DMS114 treated with DMSO at 0.1 percent for 48 hours (cell line): ENCODE results near the gene PIGZ.
"Not testable (repeated sequence)": the region's sequence is repeated elsewhere in the genome, so short reads cannot be mapped to it uniquely, and the experiment has no call there.

Experiments
- DNase-seq: peaks from one replicate; lab custom pipeline; 2025; ENCODE audit not compliant: unreplicated experiment; lab: John Stamatoyannopoulos, UW

The PIGZ gene

DNA sequence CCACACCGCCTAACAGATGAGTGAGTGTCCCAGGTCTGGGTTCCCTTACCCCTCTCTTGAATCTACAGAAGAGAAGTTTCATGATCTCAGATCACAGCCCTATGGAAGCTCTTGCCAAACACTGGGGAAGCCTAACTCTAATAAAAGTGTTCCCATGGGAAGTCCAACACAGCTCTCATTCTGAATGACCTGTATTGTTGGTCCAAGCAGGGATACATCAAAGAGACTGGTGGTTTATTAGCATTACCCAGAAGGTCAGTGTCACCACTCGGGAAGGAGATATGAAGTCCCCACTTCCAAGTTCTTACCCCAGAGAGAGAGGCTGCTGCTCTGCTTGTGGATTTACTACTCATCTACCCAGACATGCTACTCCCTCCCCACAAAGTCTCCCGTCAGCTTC is 17.3 kb downstream of the PIGZ start:
- DNase-seq, result no peak

DNA sequence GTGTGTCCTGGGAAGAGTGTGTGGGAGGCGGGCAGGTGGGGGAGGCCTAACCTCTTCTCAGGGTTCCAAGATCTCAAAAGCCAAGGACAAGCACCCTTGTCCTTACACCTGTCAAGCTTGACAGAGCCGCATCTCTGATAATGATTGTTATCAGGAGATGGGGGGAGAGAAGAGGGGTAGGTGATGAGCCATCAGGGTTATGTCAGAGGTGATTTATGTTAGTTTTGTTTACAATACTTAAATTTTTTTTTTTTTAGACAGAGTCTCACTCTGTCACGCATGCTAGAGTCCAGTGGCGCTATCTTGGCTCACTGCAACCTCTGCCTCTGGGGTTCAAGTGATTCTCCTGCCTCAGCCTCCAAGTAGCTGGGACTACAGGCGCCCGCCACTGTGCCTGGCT is 18.9 kb downstream of the PIGZ start:
- DNase-seq, result no peak

DNA sequence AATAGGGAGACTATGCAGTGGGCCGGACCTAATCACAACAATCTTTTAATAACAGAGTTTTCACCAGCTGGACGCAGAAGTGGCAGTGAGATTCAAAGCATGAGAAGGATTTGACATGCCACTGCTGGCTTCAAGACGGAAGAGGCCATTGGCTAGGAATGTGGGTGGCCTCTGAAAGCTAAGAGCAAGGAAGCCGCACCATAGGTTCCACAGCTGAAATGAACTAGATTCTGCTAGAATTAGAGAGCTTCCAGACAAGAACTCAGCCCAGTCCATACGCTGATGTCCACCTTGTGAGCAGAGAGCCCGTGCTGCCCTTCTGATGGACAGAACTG is 19.4 kb downstream of the PIGZ start:
- DNase-seq, result no peak

DNA sequence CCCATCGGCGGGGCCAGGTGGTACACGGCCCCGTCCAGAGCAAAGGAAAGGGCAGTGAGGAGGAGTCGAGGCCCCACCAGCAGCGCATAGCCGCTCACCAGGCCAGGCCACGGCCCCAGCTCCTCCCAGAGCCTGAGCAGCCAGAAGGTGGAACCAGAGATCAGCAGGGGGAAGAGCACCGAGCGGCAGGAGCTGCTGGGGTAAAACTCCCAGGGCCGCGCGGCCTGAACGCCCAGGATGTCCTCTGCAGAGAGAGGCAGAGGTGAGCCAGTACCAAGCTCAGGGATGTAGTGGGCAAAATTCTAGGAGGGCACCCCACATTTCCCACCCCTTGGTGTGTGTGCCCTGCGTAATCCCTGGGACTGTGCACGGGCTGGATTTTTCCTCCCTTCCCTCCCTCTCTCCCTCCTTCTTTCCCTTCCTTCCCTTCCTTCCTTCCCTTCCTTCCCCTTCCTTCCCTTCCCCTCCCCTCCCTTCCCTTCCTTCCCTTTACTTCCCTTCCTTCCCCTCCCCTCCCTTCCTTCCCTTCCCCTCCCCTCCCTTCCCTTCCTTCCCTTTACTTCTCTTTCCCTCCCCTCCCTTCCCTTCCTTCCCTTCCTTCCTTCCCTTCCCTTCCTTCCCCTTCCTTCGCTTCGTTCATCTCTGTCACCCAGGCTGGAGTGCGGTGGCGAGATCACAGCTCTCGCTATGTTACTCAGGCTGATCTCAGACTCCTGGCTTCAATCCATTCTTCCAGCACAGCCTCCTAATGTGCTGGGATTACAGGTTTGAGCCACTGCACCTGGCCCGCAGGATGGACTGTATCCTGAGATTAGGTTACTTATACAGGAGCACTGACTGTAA is 20.0 kb downstream of the PIGZ start:
- no peak for DNase-seq

DNA sequence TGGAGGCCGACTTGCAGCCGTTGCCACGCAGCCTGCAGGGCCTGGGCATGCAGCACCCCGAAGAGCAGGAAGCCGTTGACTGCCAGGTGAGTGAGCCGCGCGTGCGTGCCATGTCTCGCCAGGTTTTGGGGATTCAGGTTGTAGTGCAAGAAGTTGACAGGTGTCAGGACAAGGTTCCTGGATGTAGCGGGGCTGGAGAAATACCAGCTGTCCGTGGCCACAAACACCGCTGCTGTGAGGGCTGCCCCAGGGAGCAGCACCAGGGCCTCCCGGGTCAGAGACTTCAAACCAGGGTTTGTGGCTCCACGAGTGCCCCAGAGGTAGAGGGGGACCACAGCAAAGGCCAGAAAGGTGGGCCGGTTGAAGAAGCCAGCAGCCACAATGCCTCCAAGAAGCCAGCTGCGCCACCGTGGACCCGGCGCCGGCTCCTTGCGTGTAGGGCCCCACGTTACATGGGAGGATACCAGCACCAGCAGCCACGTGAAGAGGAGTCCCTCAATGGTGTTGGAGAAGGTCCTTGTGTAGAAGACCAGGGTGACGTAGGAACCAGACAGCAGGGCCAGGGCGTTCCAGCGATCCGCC is 20.7 kb downstream of the PIGZ start:
- no peak for DNase-seq

DNA sequence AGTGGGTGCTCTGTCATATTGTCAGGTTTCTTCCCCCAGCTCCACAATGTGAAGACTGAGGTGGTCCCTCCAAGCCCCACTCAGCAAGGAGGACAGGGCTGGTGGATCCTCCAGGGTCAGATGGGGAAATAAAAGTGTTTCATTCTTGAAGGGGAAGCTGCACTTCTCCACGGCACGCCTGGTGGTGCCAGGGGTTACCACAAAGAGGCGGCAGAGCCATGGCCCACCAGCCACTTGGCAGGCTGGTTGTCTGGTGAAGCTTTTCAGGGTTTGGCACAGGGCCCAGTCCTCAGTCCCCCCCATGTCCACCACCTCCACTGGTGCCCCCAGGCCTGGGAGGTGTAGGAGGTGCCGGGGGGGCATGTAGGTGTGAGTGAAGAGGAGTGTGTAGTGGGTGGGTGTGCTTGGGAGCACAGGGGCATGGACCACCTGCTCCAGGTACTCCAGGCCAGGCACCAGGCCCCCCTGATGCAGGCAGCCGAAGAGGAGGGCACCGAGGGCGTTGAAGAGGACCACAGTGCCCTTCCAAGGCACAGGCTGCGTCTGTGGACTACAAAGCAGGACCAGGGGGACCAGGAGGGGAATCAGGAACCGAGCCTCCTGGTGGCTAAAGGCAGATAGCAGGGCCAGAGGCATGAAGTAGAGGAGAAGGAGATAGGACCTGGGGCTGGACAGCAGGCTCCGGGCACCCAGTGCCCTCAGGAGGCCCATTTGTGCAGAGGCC is 21.3 kb downstream of the PIGZ start:
- DNase-seq, result no peak

DNA sequence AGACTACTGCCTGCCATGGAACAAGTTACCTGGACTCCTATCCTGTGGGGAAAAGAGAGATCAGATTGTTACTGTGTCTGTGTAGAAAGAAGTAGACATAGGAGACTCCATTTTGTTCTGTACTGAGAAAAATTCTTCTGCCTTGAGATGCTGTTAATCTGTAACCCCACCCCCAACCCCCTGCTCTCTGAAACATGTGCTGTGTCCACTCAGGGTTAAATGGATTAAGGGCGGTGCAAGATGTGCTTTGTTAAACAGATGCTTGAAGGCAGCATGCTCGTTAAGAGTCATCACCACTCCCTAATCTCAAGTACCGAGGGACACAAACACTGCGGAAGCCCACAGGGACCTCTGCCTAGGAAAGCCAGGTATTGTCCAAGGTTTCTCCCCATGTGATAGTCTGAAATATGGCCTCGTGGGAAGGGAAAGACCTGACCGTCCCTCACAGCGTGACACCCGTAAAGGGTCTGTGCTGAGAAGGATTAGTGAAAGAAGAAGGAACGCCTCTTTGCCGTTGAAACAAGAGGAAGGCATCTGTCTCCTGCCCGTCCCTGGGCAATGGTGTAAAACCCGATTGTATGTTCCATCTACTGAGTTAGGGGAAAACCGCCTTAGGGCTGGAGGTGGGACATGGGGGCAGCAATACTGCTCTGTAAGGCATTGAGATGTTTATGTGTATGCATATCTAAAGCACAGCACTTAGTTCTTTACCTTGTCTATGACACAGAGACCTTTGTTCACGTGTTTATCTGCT is 24.4 kb downstream of the PIGZ start:
- not testable (repeated sequence) for DNase-seq

DNA sequence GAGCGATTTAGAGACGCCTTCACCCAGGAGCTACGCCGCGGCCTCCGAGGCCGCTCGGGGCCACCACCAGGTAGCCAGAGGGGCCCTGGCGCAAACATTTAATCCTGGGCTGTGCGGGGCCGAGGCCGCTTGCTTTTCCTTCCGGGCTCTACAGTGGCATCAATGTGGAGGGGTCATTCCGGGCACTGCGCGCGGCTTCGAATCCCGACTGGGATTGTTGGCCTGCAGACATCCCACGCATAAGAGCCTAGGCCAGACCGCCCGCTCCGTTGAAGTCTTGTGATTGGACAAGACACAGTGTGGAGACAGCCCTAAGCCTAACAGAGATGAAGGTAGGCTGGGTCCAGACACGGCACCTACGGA is 25.7 kb downstream of the PIGZ start:
- no peak for DNase-seq

DNA sequence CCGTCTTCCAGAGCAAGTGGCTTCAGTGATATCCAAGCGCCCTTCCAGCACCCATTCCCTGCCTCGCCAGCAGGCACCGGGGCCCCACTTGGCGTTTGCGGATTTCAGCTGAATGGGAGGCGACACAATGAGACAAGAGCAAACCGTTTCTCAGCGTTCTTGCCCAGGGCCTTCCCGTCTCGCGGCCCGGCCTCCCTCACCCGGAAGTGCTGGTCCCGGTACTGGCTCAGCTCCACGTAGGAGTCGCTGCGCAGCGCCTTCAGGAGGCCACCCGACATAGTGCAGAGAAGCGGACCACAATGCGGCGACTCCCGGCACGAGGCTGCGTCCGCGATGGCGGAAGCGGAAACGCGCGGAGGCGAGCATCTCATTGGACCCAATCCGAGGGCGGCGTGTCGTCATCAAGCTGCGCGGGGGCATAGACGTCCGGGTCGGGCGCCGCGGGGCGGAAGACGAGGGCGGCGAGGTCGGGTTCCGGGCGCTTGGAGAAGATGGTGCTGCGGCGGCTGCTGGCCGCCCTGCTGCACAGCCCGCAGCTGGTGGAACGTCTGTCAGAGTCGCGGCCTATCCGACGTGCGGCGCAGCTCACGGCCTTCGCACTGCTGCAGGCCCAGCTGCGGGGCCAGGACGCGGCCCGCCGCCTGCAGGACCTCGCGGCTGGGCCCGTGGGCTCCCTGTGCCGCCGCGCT is 26.3 kb downstream of the PIGZ start, which contains the start of gene NCBP2:
NCBP2 (minus strand) TSS at position 303 of the 689 bp plus-strand sequence; CDS start at position 278, 25 bp downstream.
- DNase-seq, result peak; percentile 89

DNA sequence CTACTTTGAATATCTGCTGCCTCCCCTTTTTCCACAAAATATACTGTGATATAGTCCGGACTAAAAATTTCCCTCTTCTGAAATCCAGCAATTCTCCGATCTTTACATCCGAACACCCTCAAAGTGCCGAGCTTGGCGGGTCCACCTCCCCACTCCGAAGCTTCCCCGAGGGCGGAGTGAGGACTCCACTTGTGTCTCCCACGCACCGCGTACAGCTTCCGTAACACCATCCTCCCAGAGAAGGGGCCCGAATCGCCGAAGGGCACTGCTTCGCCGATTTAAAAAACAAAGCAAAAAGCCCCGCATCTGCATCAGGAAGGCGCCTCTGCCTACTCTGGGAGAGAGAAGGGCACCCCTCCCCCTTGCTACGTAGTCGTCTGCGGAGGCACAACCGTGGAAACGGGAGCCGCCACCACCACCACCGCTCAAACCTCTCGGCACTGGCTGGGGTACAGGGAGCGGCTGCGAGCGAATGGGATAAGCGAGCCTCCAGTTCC is 26.9 kb downstream of the PIGZ start:
- DNase-seq, result no peak

DNA sequence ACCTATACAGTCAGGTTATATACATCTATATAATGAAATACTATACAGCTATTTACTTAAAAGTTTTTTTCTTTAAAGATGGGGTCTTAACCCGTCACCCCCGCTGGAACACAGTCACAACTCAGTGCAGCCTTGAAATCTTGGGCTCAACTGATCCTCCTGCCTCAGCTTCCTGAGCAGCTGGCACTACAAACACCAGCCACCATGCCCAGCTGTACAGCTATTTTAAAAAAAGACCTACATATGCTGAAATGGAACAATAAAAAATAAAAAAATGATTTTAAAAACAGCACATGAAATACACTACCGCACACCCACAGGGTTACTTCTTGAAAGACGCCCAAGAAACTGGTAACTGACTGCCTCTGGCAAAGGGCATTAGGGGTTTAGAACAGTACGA is 30.1 kb downstream of the PIGZ start:
- no peak for DNase-seq

DNA sequence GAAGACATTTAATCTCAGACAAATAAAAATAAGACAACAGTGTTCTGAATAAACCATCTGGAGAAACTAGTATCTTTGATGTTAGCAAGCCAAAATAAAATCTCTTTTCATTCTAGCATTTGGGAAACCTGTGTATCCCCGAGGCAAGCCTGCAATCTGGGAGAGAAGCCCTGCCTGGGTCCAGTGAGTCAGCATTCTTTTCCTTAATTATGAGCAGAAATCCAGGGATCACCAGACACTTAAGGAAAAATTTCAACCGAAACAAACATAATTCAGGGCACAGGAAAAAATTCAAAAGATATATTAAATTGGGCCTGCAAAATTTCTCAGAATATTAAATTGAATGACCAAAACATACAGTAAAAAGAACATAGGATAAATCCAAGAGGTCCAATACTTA is 30.5 kb downstream of the PIGZ start:
- no peak for DNase-seq

DNA sequence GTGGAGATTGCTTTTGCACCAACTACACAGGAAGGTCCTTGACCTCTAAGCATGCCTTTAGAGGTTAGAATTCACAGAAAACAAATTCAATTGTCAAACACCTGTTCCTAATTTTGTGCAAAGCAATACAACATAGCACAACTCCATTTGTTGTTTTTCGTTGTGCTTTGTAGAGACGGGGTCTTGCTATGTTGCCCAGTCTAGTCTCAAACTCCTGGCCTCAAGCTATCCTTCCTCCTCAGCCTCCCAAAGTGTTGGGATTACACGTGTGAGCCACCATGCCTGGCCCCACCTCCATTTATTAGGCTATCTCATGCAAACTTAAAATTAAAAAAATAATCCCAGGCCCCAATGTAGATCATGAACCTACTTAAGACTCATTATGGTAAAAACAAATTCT is 32.3 kb downstream of the PIGZ start:
- DNase-seq, result no peak

DNA sequence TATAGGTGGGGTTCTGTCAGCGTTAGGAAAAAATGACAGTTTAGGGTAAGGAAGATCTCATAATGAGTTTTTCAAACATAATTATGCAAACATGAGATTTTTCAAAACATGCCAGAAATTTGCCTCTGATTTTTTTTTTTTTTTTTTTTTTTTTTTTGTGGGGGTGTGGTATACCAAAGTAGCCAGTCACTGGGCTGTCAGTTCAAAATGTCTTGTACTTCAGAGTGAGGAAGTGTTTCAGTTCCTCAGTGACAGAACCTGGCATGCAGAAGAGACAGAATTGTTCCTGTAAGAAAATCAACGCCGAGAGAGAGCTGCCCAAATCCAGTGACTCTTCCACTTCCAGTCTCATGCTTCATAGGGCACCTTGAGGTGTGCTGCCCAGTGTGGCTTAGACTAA is 36.0 kb downstream of the PIGZ start:
- no peak for DNase-seq

DNA sequence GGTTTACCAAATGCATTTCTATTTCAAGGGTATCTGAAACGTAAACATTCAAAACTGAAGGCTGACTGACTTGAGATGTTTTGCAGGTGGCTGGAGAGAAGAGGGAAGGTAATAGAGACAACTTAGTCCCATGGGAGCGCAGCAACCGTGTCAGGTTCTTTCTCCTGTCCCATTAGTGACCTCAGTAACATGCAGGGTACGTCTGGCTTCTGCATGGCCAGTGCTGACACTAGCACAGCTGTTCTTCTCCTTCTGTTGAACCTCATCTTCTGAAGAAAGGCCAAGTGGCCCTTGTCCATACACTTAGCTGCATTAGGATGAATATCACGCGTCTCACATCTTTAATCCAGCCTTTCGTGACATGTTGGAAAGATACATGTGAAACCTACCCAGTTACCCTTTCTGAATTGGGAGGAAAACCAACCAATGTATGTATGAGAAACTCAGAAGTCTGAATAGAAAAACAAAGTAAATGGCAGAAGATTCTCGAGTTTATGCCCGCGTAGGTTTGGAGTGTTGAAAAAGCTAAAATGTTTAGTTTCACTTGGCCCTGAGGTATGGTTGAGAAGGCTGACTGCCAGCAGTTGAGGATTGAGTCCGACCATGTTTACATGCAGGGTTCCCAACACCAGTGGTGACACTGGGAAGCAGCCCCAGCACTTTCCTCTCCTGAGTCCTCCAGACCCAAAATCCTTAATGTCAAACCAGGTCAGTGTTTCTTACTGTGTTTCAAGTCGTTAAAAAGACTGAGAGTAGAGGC is 36.6 kb downstream of the PIGZ start:
- no peak for DNase-seq

DNA sequence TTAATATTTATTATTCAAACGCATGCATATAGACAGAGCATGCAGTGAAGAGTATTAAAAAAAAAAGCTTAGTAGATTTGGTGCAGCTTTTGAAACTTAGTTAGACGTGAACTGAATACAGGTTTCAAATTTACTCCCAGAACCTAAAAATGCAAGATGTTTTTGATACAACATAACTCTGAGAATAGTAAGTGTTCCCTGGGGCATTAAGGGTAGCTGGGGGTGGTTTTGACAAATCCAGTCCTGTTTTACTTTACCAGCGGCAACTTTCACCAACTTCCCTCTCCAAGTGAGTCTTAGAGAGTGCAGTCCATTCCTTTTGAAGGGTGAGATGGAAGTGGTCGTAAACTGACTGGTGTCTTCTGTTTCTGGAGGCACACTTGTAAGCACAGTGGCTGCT is 37.5 kb downstream of the PIGZ start:
- no peak for DNase-seq

DNA sequence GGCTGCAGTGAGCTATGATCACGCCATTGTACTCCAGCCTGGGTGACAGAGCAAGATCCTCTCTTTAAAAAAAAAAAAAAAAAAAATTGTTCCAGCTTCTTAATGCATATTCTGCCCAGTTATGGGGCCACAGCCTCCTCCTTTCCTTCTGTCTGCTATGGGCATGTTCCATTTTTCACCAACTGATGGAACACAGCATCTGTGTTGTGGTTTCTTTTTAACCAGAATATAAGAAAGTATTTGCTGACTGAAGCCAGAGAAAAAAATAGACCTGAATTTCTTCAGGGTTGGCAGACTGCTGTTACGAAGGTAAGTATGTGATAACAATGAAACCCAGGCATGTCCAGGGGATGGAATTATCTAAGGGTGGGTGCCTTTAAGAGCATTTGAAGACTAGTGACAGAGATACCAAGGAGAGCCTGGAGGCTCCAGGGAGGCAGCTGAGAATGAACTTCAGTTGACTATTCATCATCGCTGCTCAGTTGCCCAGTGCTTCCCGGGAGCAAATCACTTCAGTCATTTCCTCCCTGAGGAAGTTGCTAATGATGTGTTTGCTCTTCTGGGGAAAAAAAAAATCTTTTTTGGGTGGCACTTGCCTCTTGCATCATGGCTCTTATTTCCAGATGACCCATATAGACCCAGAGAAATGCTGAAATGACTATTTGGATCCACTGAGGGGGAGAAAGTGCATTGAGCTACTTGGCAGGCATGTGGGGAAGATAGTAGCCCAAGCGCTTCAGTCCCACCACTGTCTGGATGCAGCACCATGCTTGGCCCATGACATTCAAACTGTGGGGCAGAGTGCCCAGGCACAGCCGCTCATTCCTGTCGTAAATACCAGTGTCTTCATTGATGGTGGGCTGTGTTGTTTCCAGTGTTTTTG is 40.8 kb downstream of the PIGZ start:
- DNase-seq, result no peak

DNA sequence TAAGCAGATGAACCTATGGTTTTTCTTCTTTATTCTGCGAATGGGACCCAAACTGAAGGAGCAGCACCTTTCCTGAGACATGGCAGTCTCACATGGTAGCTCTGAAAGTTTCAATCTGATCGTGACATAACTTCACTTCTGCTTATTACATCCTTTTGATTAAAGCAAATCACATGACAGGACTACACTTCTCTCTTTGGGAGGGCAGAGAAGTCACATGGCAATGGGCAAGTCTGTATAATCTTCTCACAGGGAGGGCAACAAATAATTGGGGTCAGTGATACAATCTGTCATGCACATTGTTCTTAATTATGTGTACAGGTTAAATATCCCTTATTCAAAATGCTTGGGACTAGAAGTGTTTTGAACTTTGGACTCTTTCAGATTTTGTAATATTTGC is 47.9 kb downstream of the PIGZ start:
- no peak for DNase-seq

DNA sequence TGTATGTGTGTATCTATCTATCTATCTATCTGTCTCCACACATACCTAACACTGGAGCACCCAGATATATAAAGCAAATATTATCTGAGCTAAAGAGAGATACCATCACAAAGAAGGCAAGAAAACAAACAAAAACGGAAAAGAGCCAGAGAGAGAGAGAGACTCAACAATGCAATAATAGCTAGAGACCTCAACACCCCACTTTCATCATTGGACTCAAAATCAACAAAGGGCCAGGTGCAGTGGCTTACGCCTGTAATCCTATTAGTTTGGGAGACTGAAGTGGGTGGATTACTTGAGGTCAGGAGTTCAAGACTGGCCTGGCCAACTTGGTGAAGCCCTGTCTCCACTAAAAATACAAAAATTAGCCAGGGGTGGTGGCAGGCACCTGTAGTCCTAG is 49.7 kb downstream of the PIGZ start:
- no peak for DNase-seq
